Stomach (tissue), 9 donors: ENCODE results near the gene NLRC3. TPM values are rescaled to one million over a fixed set of nuclear protein-coding genes. Genes with fewer than 3 reads are reported as not detected.
A peak's percentile ranks its signal among the peaks of the same experiment; 100 is the strongest.

Experiments used
- DNase-seq, 2 donors: peaks; one replicate each; pipeline versions ENCODE4 v3.0.0 to v3.0.0-alpha.2; 2013 to 2019
- H3K27ac ChIP-seq, 5 donors: fragments of 200-600 bp in 4 of 5; sonication (generic) in 4 of 5; one replicate each; pipeline ENCODE4 v1.5.1; 2013 to 2019; ENCODE audit warnings: mild to moderate bottlenecking in 1 of 5, moderate library complexity in 1 of 5
- H3K27me3 ChIP-seq, 3 donors: fragments of 200-600 bp; sonication (generic); one replicate each; pipeline ENCODE4 v1.5.1; 2017 to 2019; ENCODE audit warnings: mixed run types in 1 of 3
- H3K36me3 ChIP-seq, 4 donors: fragments of 200-600 bp; sonication (generic); 1 replicate in 3 of 4; 2 replicates in 1 of 4; pipeline ENCODE4 v1.5.1; 2016 to 2019
- H3K4me1 ChIP-seq, 4 donors: fragments of 200-600 bp; sonication (generic); one replicate each; pipeline ENCODE4 v1.5.1; 2016 to 2019
- H3K4me3 ChIP-seq, 4 donors: fragments of 200-600 bp; sonication (generic) in 3 of 4; one replicate each; pipeline ENCODE4 v1.5.1; 2016 to 2019; ENCODE audit warnings: mild to moderate bottlenecking in 1 of 4
- H3K9me3 ChIP-seq, 4 donors: fragments of 200-600 bp; sonication (generic); one replicate each; pipeline ENCODE4 v1.5.1; 2016 to 2019
- CTCF ChIP-seq, 7 experiments: fragments of 450-650 bp in 4 of 7; fragments of 200-600 bp in 3 of 7; sonication (generic) in 3 of 7; IDR thresholded peaks; one replicate each; pipeline ENCODE4 v1.5.1; 2016 to 2019; ENCODE audit warnings: antibody characterized with exemption in 7 of 7, control low read depth in 2 of 7, mild to moderate bottlenecking in 1 of 7
- EP300 ChIP-seq: sonication (generic); formaldehyde crosslinking; IDR thresholded peaks from one replicate; pipeline ENCODE4 v1.6.1; 2017; ENCODE audit warnings: antibody characterized with exemption
- POLR2A ChIP-seq, 4 donors: fragments of 450-650 bp; IDR thresholded peaks; one replicate each; pipeline ENCODE4 v1.6.1; 2016; ENCODE audit warnings: antibody characterized with exemption in 4 of 4, control low read depth in 2 of 4, mild to moderate bottlenecking in 1 of 4, moderate library complexity in 1 of 4
- POLR2AphosphoS5 ChIP-seq, 3 donors: sonication (generic); formaldehyde crosslinking; IDR thresholded peaks; one replicate each; pipeline ENCODE4 v1.6.1; 2016; ENCODE audit warnings: antibody characterized with exemption in 3 of 3
- WGBS, 5 donors: extraction: QIAGEN DNeasy Blood & Tissue Kit in 3 of 5; methylation state at CpG; one replicate each; pipeline versions ENCODE4 v1.1.5 to v1.1.7; 2013 to 2018; 5-methylcytosine and 5-hydroxymethylcytosine counted together
- intact Hi-C: fragments of 100-400 bp; cut with DNase I; formaldehyde crosslinking; loops from one replicate; pipeline ENCODE4 v1.15.1; 2023; ENCODE audit warnings: low total_unique reads
- polyA plus RNA-seq, 3 donors: library from polyadenylated mRNA; stranded (reverse); fragments of 200-250 nt; gene quantifications; one replicate each; pipeline ENCODE4 v1.2.3, GENCODE V29; 2013
- total RNA-seq, 5 donors: library from RNA; depleted of rRNA; stranded (reverse); fragments of >200 nt; gene quantifications; one replicate each; pipeline versions ENCODE4 v1.1.0 to v1.2.3, GENCODE V29; 2014 to 2016
- donor health status: healthy with polysubstance abuse.
- donor health status: Bipolar disorder and iron deficiency.
- donor health status: healthy.

The NLRC3 gene
- total and polyA plus RNA-seq, 8 donors, result 0.45 to 17.0 (median 1.7) TPM; not detected in 1

DNA sequence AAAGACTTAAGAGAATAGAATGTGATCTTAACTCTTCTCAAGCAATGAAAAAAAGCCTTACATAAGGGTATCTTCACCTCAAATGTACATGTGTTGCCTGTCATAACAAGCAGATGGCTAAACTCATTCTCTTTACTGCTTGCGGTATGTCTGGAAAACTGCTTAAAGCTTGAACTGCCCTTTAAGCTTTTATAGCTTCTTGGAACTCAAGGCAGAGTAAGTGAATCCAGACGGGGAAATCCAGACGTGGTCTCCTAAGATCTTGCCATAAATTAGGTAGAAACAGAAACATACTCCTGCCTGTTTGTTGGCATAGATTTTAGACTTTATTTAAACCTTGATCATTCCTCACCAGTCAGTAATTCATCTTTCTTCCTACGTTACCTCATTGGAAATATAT lies 56.8 kb downstream of the NLRC3 start:
- peak overlapping the region in 3 of 5 donors; percentile 41 to 73 (median 53) for H3K27ac ChIP-seq
- no peaks in the 10 kb centered on the region for H3K4me1 ChIP-seq
- TF ChIP-seq POLR2A (IDR thresholded peaks at IDR 0.05) (no peak), POLR2AphosphoS5 (IDR thresholded peaks at IDR 0.05) (no peak), CTCF (IDR thresholded peaks at IDR 0.05) (no peak), EP300 (no peak)
- H3K27me3 ChIP-seq, result no peaks in the 10 kb centered on the region
- no peak overlapping the region for H3K4me3 ChIP-seq
- WGBS, 5 donors, result 72 to 93% (median 83%) methylated on average over 4 of the region's 4 CpGs
- DNase-seq, result peak in 1 of 2 donors; percentile 76
- no peaks in the 10 kb centered on the region for H3K9me3 ChIP-seq
- intact Hi-C loops, result no loop called here
- H3K36me3 ChIP-seq, result peaks cover 30 to 100% (median 96%) of the 10 kb centered on the region in 4 donors

DNA sequence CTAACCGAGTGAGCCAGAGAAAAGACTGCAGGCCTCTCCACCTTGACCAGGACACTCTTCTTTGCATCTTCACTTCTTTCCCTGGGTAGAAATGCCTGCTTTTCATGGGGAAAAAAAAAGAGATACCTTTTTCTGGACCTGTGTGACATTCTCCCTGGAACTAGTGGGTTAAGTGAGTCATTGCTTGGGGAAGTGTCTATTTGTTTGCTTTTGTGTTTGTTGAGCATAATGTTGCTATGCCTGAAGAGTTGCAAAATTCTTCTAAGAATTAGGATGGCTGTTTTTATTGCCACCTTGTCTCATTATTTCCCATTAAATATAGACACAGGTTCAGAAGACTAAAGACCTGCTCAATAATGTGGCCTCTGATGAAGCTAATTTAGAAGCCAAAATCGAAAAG lies 57.6 kb downstream of the NLRC3 start:
- Histone ChIP-seq H3K4me3 (no peak overlapping the region), H3K27ac (peak overlapping the region in 1 of 5 donors; percentile 73), H3K27me3 (no peaks in the 10 kb centered on the region), H3K4me1 (no peaks in the 10 kb centered on the region), H3K36me3 (peaks cover 29 to 100% (median 96%) of the 10 kb centered on the region in 4 donors), H3K9me3 (no peaks in the 10 kb centered on the region)
- intact Hi-C loops, result no loop called here
- no peak for DNase-seq
- no peak for TF ChIP-seq POLR2A (IDR thresholded peaks at IDR 0.05)
- TF ChIP-seq EP300, result no peak
- TF ChIP-seq POLR2AphosphoS5 (IDR thresholded peaks at IDR 0.05), result no peak
- TF ChIP-seq CTCF (IDR thresholded peaks at IDR 0.05), result no peak
- 88 to 98% (median 97%) methylated on average over 2 of the region's 2 CpGs for WGBS, 5 donors

GRCh38 chr16:3518986-3519348 lies 58.2 kb downstream of the NLRC3 start:
- 93 to 99% (median 94%) methylated on average over 7 to 8 of the region's 8 CpGs for WGBS, 5 donors
- H3K9me3 ChIP-seq, result no peaks in the 10 kb centered on the region
- H3K4me1 ChIP-seq, result no peaks in the 10 kb centered on the region
- intact Hi-C loops, result no loop called here
- TF ChIP-seq POLR2A (IDR thresholded peaks at IDR 0.05) (no peak), EP300 (no peak), POLR2AphosphoS5 (IDR thresholded peaks at IDR 0.05) (no peak), CTCF (IDR thresholded peaks at IDR 0.05) (no peak)
- peaks cover 27 to 100% (median 97%) of the 10 kb centered on the region in 4 donors for H3K36me3 ChIP-seq
- DNase-seq, result no peak
- no peaks in the 10 kb centered on the region for H3K27me3 ChIP-seq
- H3K27ac ChIP-seq, result no peak overlapping the region
- H3K4me3 ChIP-seq, result no peak overlapping the region

GRCh38 chr16:3518292-3518985 lies 58.8 kb downstream of the NLRC3 start:
- no peak for TF ChIP-seq POLR2AphosphoS5 (IDR thresholded peaks at IDR 0.05)
- no peak for TF ChIP-seq CTCF (IDR thresholded peaks at IDR 0.05)
- no peak for TF ChIP-seq EP300
- no peak for TF ChIP-seq POLR2A (IDR thresholded peaks at IDR 0.05)
- H3K4me3 ChIP-seq, result no peak overlapping the region
- H3K4me1 ChIP-seq, result no peaks in the 10 kb centered on the region
- no peaks in the 10 kb centered on the region for H3K27me3 ChIP-seq
- no peak for DNase-seq
- H3K27ac ChIP-seq, result no peak overlapping the region
- peaks cover 26 to 100% (median 97%) of the 10 kb centered on the region in 4 donors for H3K36me3 ChIP-seq
- WGBS, 5 donors, result 61 to 74% (median 64%) methylated on average over 6 of the region's 6 CpGs
- intact Hi-C loops, result no loop called here
- H3K9me3 ChIP-seq, result no peaks in the 10 kb centered on the region
